Small intestine (tissue), 7 donors: ENCODE results near the gene ZNF574. TPM values are rescaled to one million over a fixed set of nuclear protein-coding genes. Genes with fewer than 3 reads are reported as not detected.

Experiments
- DNase-seq, 2 donors: peaks; one replicate each; pipeline versions ENCODE4 v3.0.0 to v3.0.0-alpha.2; 2013
- FAIRE-seq: peaks from 2 replicates; lab custom pipeline; 2012; peaks lifted over from hg19 to GRCh38; lab: Jason Lieb, UNC
- H3K27ac ChIP-seq, 3 donors: one replicate each; pipeline ENCODE4 v1.5.1; 2013; ENCODE audit warnings: low read length in 2 of 3, mild to moderate bottlenecking in 2 of 3, control low read depth in 1 of 3, inconsistent platforms in 1 of 3, low read depth in 1 of 3, moderate library complexity in 1 of 3
- H3K27me3 ChIP-seq, 3 donors: one replicate each; pipeline ENCODE4 v1.6.1; 2013; ENCODE audit warnings: low read length in 3 of 3, inconsistent platforms in 1 of 3; ENCODE audit not compliant: control insufficient read depth in 3 of 3, insufficient read depth in 3 of 3
- H3K36me3 ChIP-seq, 3 donors: one replicate each; pipeline ENCODE4 v1.6.1; 2013; ENCODE audit warnings: low read length in 3 of 3, inconsistent platforms in 1 of 3, low read depth in 1 of 3, mild to moderate bottlenecking in 1 of 3, moderate library complexity in 1 of 3; ENCODE audit not compliant: control insufficient read depth in 3 of 3, insufficient read depth in 2 of 3
- H3K4me1 ChIP-seq, 3 donors: one replicate each; pipeline ENCODE4 v1.6.1; 2013; ENCODE audit warnings: low read length in 2 of 3, inconsistent platforms in 1 of 3, low read depth in 1 of 3, mild to moderate bottlenecking in 1 of 3, moderate library complexity in 1 of 3; ENCODE audit not compliant: control insufficient read depth in 3 of 3, insufficient read depth in 2 of 3
- H3K4me3 ChIP-seq, 3 donors: one replicate each; pipeline ENCODE4 v1.5.1; 2013; ENCODE audit warnings: low read length in 3 of 3, control low read depth in 1 of 3, inconsistent platforms in 1 of 3, low read depth in 1 of 3, mild to moderate bottlenecking in 1 of 3, moderate library complexity in 1 of 3
- H3K9me3 ChIP-seq, 2 donors: one replicate each; pipeline ENCODE4 v1.6.1; 2013; ENCODE audit warnings: low read depth in 1 of 2, low read length in 1 of 2; ENCODE audit not compliant: control insufficient read depth in 2 of 2, insufficient read depth in 1 of 2
- WGBS, 3 donors: extraction: QIAGEN DNeasy Blood & Tissue Kit; methylation state at CpG; one replicate each; pipeline ENCODE4 v1.1.7; 2013; 5-methylcytosine and 5-hydroxymethylcytosine counted together
- polyA plus RNA-seq, 4 donors: library from polyadenylated mRNA; stranded (reverse) in 3 of 4; unstranded in 1 of 4; fragments of 200-250 nt in 3 of 4; fragments of 120-200 nt in 1 of 4; gene quantifications; one replicate each; pipeline versions ENCODE4 v1.2.1 to v1.2.3, GENCODE V29; 2013
- donor health status: healthy with polysubstance abuse.
- donor health status: control.
- donor health status: control.
- donor health status: Bipolar disorder and iron deficiency.
- donor health status: healthy.

Gene ZNF574
- polyA plus RNA-seq, 4 donors, result 4.5 to 16.9 (median 7.4) TPM

- WGBS, 3 donors, result 74 to 89% (median 83%) methylated on average over 13 of the region's 13 CpGs
- no peak overlapping the region for H3K27ac ChIP-seq
Observed at GRCh38 chr19:42089191-42089750, 13.3 kb downstream of the ZNF574 start.

GRCh38 chr19:42089772-42090171 lies 13.8 kb downstream of the ZNF574 start:
- H3K9me3 ChIP-seq, result no peaks in the 10 kb centered on the region
- peaks cover 0 to 4% (median 0%) of the 10 kb centered on the region in 3 donors for H3K27me3 ChIP-seq
- DNase-seq, result no peak
- H3K4me1 ChIP-seq, result peaks cover 0 to 5% (median 0%) of the 10 kb centered on the region in 3 donors
- no peak overlapping the region for H3K27ac ChIP-seq
- FAIRE-seq, result no peak
- 87 to 91% (median 89%) methylated on average over 13 of the region's 13 CpGs for WGBS, 3 donors
- H3K36me3 ChIP-seq, result no peaks in the 10 kb centered on the region
- H3K4me3 ChIP-seq, result no peak overlapping the region

More at GRCh38 chr19:42089191-42089750, 13.3 kb downstream of the ZNF574 start:
- Histone ChIP-seq H3K9me3 (no peaks in the 10 kb centered on the region), H3K27me3 (peaks cover 0 to 2% (median 0%) of the 10 kb centered on the region in 3 donors), H3K4me1 (peaks cover 0 to 5% (median 0%) of the 10 kb centered on the region in 3 donors), H3K36me3 (no peaks in the 10 kb centered on the region), H3K4me3 (no peak overlapping the region)
- DNase-seq (no peak), FAIRE-seq (no peak)

GRCh38 chr19:42090672-42091071 lies 14.7 kb downstream of the ZNF574 start:
- WGBS, 3 donors, result 52 to 66% (median 60%) methylated on average over 9 of the region's 9 CpGs
- FAIRE-seq (no peak), DNase-seq (no peak)
- Histone ChIP-seq H3K27ac (peak overlapping the region in 1 of 3 donors; percentile 11), H3K27me3 (peaks cover 0 to 12% (median 0%) of the 10 kb centered on the region in 3 donors), H3K9me3 (no peaks in the 10 kb centered on the region), H3K4me3 (no peak overlapping the region), H3K36me3 (no peaks in the 10 kb centered on the region), H3K4me1 (peaks cover 0 to 5% (median 0%) of the 10 kb centered on the region in 3 donors)

GRCh38 chr19:42091300-42091699 lies 15.3 kb downstream of the ZNF574 start:
- DNase-seq, result no peak
- Histone ChIP-seq H3K27ac (no peak overlapping the region), H3K4me3 (no peak overlapping the region), H3K36me3 (no peaks in the 10 kb centered on the region), H3K9me3 (no peaks in the 10 kb centered on the region), H3K27me3 (peaks cover 0 to 17% (median 0%) of the 10 kb centered on the region in 3 donors), H3K4me1 (peaks cover 0 to 5% (median 0%) of the 10 kb centered on the region in 3 donors)
- FAIRE-seq, result no peak
- 68 to 88% (median 83%) methylated on average over 8 to 13 of the region's 13 CpGs for WGBS, 3 donors

- no peaks in the 10 kb centered on the region for H3K9me3 ChIP-seq
- DNase-seq, result peak; percentile 29 to 63
- peaks cover 0 to 5% (median 0%) of the 10 kb centered on the region in 3 donors for H3K4me1 ChIP-seq
- peaks cover 0 to 21% (median 0%) of the 10 kb centered on the region in 3 donors for H3K27me3 ChIP-seq
- H3K27ac ChIP-seq, result no peak overlapping the region
- H3K36me3 ChIP-seq, result no peaks in the 10 kb centered on the region
- 21 to 51% (median 44%) methylated on average over 10 of the region's 10 CpGs for WGBS, 3 donors
- no peak for FAIRE-seq
- no peak overlapping the region for H3K4me3 ChIP-seq
Observed at GRCh38 chr19:42091742-42092141, 15.8 kb downstream of the ZNF574 start.

- DNase-seq (peak; percentile 37 to 64), FAIRE-seq (no peak)
- 19 to 32% (median 25%) methylated on average over 5 of the region's 5 CpGs for WGBS, 3 donors
- no peak overlapping the region for H3K4me3 ChIP-seq
- peaks cover 0 to 21% (median 0%) of the 10 kb centered on the region in 3 donors for H3K27me3 ChIP-seq
- H3K9me3 ChIP-seq, result no peaks in the 10 kb centered on the region
- H3K4me1 ChIP-seq, result peaks cover 0 to 5% (median 0%) of the 10 kb centered on the region in 3 donors
- no peaks in the 10 kb centered on the region for H3K36me3 ChIP-seq
- no peak overlapping the region for H3K27ac ChIP-seq
Observed at GRCh38 chr19:42092350-42092749, 16.4 kb downstream of the ZNF574 start.

- Histone ChIP-seq H3K4me1 (peaks cover 0 to 5% (median 0%) of the 10 kb centered on the region in 3 donors), H3K9me3 (no peaks in the 10 kb centered on the region), H3K36me3 (no peaks in the 10 kb centered on the region), H3K27ac (no peak overlapping the region), H3K4me3 (no peak overlapping the region), H3K27me3 (peaks cover 0 to 26% (median 0%) of the 10 kb centered on the region in 3 donors)
- DNase-seq (no peak), FAIRE-seq (no peak)
- WGBS, 3 donors, result 58 to 68% (median 59%) methylated on average over 4 of the region's 4 CpGs
Observed at GRCh38 chr19:42093505-42093904, 17.5 kb downstream of the ZNF574 start.

- no peak for FAIRE-seq
- 59 to 71% (median 61%) methylated on average over 4 of the region's 4 CpGs for WGBS, 3 donors
- Histone ChIP-seq H3K9me3 (no peaks in the 10 kb centered on the region), H3K27me3 (peaks cover 0 to 26% (median 0%) of the 10 kb centered on the region in 3 donors), H3K27ac (no peak overlapping the region), H3K4me1 (peaks cover 0 to 5% (median 0%) of the 10 kb centered on the region in 3 donors), H3K4me3 (no peak overlapping the region), H3K36me3 (no peaks in the 10 kb centered on the region)
- DNase-seq, result no peak
Observed at GRCh38 chr19:42093926-42094325, 18.0 kb downstream of the ZNF574 start.
